Neural crest cell (in vitro differentiated cells): ENCODE measurements around the gene CNST. TPM values are rescaled to one million over a fixed set of nuclear protein-coding genes. Genes with fewer than 3 reads are reported as not detected.
A peak's percentile ranks its signal among the peaks of the same experiment; 100 is the strongest.

Experiments used
- DNase-seq: peaks from one replicate; pipeline ENCODE4 v3.0.0; 2021; ENCODE audit warnings: low read depth, mixed read lengths, low spot score
- H3K27ac Mint-ChIP-seq: one replicate; pipeline ENCODE4 v1.8.0; 2021; ENCODE audit warnings: mild to moderate bottlenecking, mixed read lengths; ENCODE audit not compliant: unreplicated experiment
- H3K27me3 Mint-ChIP-seq: 2 replicates; pipeline ENCODE4 v1.8.0; 2021; ENCODE audit warnings: low read depth, mild to moderate bottlenecking, mixed read lengths
- H3K36me3 Mint-ChIP-seq: 2 replicates; pipeline ENCODE4 v1.8.0; 2021; ENCODE audit warnings: low read depth, mild to moderate bottlenecking, mixed read lengths
- H3K4me1 Mint-ChIP-seq: 2 replicates; pipeline ENCODE4 v1.8.0; 2021; ENCODE audit warnings: mixed read lengths
- H3K4me3 Mint-ChIP-seq: one replicate; pipeline ENCODE4 v1.8.0; 2021; ENCODE audit warnings: mild to moderate bottlenecking, mixed read lengths
- H3K9me3 Mint-ChIP-seq: 2 replicates; pipeline ENCODE4 v1.8.0; 2021; ENCODE audit warnings: mixed read lengths
- CTCF ChIP-seq: fragments of 200-600 bp; sonication (generic); conservative IDR thresholded peaks from 2 replicates; pipeline ENCODE4 v1.5.0; 2021; ENCODE audit warnings: antibody characterized with exemption, mild to moderate bottlenecking
- total RNA-seq: library from RNA; stranded (reverse); gene quantifications from 2 replicates; pipeline ENCODE4 v1.2.1, GENCODE V29; 2021

The CNST gene
- total RNA-seq, 1 donor from 2014 or later: 20.5 TPM

- Mint-ChIP-seq H3K4me3 (no peak overlapping the region), H3K4me1 (no peaks in the 10 kb centered on the region), H3K36me3 (peaks cover 3% of the 10 kb centered on the region), H3K27ac (no peak overlapping the region), H3K9me3 (peaks cover 15% of the 10 kb centered on the region), H3K27me3 (peaks cover 6% of the 10 kb centered on the region)
- no peak for DNase-seq
- TF ChIP-seq CTCF: no peak
These were observed 32.8 kb upstream of the CNST start for GRCh38 chr1:246533371-246533905.

DNA sequence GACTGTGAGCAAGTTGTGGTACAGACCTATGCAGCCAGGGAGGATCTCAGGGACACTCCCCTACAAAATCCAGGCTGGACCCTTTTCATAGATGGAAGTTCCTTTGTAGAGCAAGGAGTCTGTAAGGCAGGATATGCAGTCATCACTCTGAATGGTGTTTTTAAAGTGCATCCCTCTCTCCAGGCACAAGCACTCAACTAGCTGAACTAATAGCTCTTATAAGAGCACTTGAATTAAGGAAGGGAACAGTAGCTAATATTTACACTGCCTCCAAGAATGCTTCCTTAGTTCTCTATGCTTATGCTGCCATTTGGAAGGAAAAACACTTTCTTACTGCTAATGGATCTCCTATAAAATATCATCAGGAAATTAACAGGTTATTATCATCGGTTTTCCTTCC lies 32.1 kb upstream of the CNST start:
- DNase-seq: no peak
- H3K27ac Mint-ChIP-seq: no peak overlapping the region
- no peak for TF ChIP-seq CTCF
- no peak overlapping the region for H3K4me3 Mint-ChIP-seq
- peaks cover 15% of the 10 kb centered on the region for H3K9me3 Mint-ChIP-seq
- peaks cover 6% of the 10 kb centered on the region for H3K27me3 Mint-ChIP-seq
- H3K36me3 Mint-ChIP-seq: peaks cover 3% of the 10 kb centered on the region
- H3K4me1 Mint-ChIP-seq: no peaks in the 10 kb centered on the region

GRCh38 chr1:246537441-246537840 lies 28.8 kb upstream of the CNST start:
- no peak for DNase-seq
- H3K9me3 Mint-ChIP-seq: no peaks in the 10 kb centered on the region
- H3K4me1 Mint-ChIP-seq: no peaks in the 10 kb centered on the region
- peak overlapping the region; percentile 68 for H3K27ac Mint-ChIP-seq
- TF ChIP-seq CTCF: no peak
- H3K27me3 Mint-ChIP-seq: peaks cover 1% of the 10 kb centered on the region
- H3K4me3 Mint-ChIP-seq: no peak overlapping the region
- H3K36me3 Mint-ChIP-seq: peaks cover 3% of the 10 kb centered on the region

DNA sequence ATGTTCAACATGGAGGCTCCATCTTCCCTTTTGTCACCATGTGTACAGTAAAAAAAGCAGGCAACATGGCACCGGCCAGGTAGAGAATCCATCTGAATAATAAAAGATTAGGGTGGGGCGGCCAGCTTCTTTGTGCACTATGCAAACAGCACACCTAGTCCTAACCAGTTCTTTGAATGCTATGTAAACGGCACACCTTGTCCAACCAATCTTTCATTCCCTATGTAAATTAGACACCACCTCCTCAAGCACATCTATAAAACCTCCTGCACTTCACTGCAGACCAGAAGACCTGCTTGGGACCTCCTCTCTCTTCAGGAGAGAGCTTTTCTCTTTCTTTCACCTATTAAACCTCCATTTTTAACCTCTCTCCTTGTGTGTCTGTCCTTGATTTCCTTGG lies 28.4 kb upstream of the CNST start:
- DNase-seq: no peak
- no peaks in the 10 kb centered on the region for H3K9me3 Mint-ChIP-seq
- TF ChIP-seq CTCF: no peak
- H3K27me3 Mint-ChIP-seq: no peaks in the 10 kb centered on the region
- no peak overlapping the region for H3K4me3 Mint-ChIP-seq
- H3K36me3 Mint-ChIP-seq: peaks cover 3% of the 10 kb centered on the region
- no peaks in the 10 kb centered on the region for H3K4me1 Mint-ChIP-seq
- H3K27ac Mint-ChIP-seq: no peak overlapping the region

- no peak for DNase-seq
- Mint-ChIP-seq H3K36me3 (peaks cover 5% of the 10 kb centered on the region), H3K4me1 (no peaks in the 10 kb centered on the region), H3K27ac (no peak overlapping the region), H3K27me3 (no peaks in the 10 kb centered on the region), H3K4me3 (no peak overlapping the region), H3K9me3 (no peaks in the 10 kb centered on the region)
- no peak for TF ChIP-seq CTCF
These were observed 25.3 kb upstream of the CNST start for GRCh38 chr1:246540738-246541491.
